ENCODE data around the gene IL3RA. TPM values are rescaled to one million over a fixed set of nuclear protein-coding genes. Genes with fewer than 3 reads are reported as not detected.

Gene IL3RA
- total and polyA plus RNA-seq, 2 experiments from 2014 or later = 0.86 TPM; not detected in 1

DNA sequence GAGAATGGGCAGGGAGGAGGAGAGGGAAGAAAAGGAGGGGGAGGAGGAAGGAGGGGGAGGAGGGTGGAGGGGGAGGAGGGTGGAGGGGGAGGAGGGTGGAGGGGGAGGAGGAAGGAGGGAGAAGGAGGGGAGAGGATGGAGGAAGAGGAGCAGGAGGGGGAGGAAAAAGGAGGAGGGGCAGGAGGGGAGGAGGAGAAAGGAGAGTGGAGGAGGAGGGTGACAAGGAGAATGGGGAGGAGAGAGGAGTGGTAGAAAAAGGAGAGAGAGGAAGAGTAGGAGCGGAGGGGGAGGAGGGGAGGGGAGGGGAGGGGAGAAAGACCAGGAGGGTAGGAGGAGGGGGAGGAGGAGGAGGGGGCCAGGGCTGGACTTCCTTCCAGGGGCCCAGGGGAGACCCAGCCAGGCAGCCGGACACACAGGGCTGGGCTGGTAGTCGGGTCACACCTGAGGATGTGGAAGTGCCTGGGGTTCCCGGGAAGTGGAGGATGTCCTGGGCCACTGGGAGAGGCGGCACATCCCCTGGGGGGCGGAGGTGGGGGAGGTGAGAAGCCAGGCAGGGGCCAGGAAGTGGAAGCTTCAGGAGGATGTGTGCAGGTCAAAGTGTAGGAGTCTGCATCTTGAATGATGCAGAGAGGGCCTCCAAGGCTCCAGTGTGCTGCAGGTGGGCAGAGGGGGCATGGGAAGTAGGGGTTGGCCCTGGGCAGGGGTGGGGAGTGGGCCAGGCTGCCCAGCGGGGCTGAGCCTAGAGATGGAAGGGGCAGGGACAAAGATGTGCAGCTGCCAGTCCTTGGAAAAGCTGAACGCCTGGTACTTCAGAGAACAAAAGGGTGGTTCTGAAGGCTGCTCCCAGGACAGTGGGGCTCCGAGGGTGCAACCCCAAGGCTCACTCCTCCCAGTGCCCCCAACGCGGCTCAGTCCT, 18.8 kb downstream of the IL3RA start:
- Histone ChIP-seq H3K9me2 (ENCODE audit: insufficient read depth) (no peaks in the 10 kb centered on the region), H3K36me3 (ENCODE audit: insufficient read depth) (0 out of 2 replicates have a peak, but pooled peaks cover 10% of the 10 kb centered on the region), H3K4me1 (ENCODE audit: insufficient read depth) (peaks cover 8% of the 10 kb centered on the region), H4K20me1 (replicated peaks; ENCODE audit: insufficient read depth) (no peaks in the 10 kb centered on the region), H2AFZ (peak overlapping the region; percentile 29; the same call in 1 of the 2 replicates), H3F3A (replicated peaks; ENCODE audit: low read depth) (peaks cover 4% of the 10 kb centered on the region; the same call in 1 of the 2 replicates), H3K27me3 (ENCODE audit: insufficient read depth) (no peaks in the 10 kb centered on the region), H3K4me2 (peak overlapping the region; percentile 70; the same call in 1 of the 2 replicates), H3K27ac (ENCODE audit: low read depth) (peak overlapping the region; percentile 88), H3K79me2 (replicated peaks; ENCODE audit: insufficient read depth) (no peaks in the 10 kb centered on the region), H3K4me3 (0 out of 2 replicates have a peak overlapping the region, but pooled peaks have one; percentile 32)
- H3K9me3 Mint-ChIP-seq = peaks cover 51% of the 10 kb centered on the region
- TF ChIP-seq STAT1 (IDR thresholded peaks at IDR 0.05; ENCODE audit: unreplicated experiment) = no peak
- no peak for TF ChIP-seq ETS1 (IDR thresholded peaks at IDR 0.05)
- H3K36me3 Mint-ChIP-seq (ENCODE audit: low read depth) = peaks cover 52% of the 10 kb centered on the region
- DNase-seq (ENCODE audit: low spot score) (peak; percentile 48), ATAC-seq (peak; percentile 79)
- H3K27ac Mint-ChIP-seq = no peak overlapping the region
- peaks cover 9% of the 10 kb centered on the region for H3K27me3 Mint-ChIP-seq (ENCODE audit: insufficient read depth, low read depth, poor library complexity)
- H3K4me1 Mint-ChIP-seq = peaks cover 9% of the 10 kb centered on the region; the same call in 2 of the 3 replicates
- no peak overlapping the region for H3K4me3 Mint-ChIP-seq

GRCh38 chrX:1357993-1358392, 21.4 kb downstream of the IL3RA start:
- no peak for ATAC-seq
- H3K4me1 Mint-ChIP-seq = peaks cover 9% of the 10 kb centered on the region; the same call in 2 of the 3 replicates
- no peak for DNase-seq (ENCODE audit: low spot score)
- H3K27ac Mint-ChIP-seq = no peak overlapping the region
- Histone ChIP-seq H2AFZ (no peak overlapping the region), H3K36me3 (ENCODE audit: insufficient read depth) (0 out of 2 replicates have a peak, but pooled peaks cover 10% of the 10 kb centered on the region), H3F3A (replicated peaks; ENCODE audit: low read depth) (peaks cover 4% of the 10 kb centered on the region; the same call in 1 of the 2 replicates), H3K4me2 (no peak overlapping the region), H3K4me1 (ENCODE audit: insufficient read depth) (peaks cover 8% of the 10 kb centered on the region), H3K9me2 (ENCODE audit: insufficient read depth) (no peaks in the 10 kb centered on the region), H3K27me3 (ENCODE audit: insufficient read depth) (no peaks in the 10 kb centered on the region), H3K27ac (ENCODE audit: low read depth) (no peak overlapping the region), H3K79me2 (replicated peaks; ENCODE audit: insufficient read depth) (no peaks in the 10 kb centered on the region), H4K20me1 (replicated peaks; ENCODE audit: insufficient read depth) (no peaks in the 10 kb centered on the region), H3K4me3 (no peak overlapping the region)
- H3K4me3 Mint-ChIP-seq = no peak overlapping the region
- H3K9me3 Mint-ChIP-seq = peaks cover 45% of the 10 kb centered on the region
- peaks cover 53% of the 10 kb centered on the region for H3K36me3 Mint-ChIP-seq (ENCODE audit: low read depth)
- peaks cover 9% of the 10 kb centered on the region for H3K27me3 Mint-ChIP-seq (ENCODE audit: insufficient read depth, low read depth, poor library complexity)
- TF ChIP-seq EZH2phosphoT487 (IDR thresholded peaks at IDR 0.05; ENCODE audit: unreplicated experiment) (no peak), POLR2AphosphoS5 (IDR thresholded peaks at IDR 0.05; ENCODE audit: low read depth) (no peak), NANOG (IDR thresholded peaks at IDR 0.05; ENCODE audit: borderline replicate concordance) (no peak), CTCF (conservative IDR thresholded peaks at IDR 0.05; ENCODE audit: low read depth in 2 of 2) (no peak)
- TF ChIP-seq, protein P1, sequence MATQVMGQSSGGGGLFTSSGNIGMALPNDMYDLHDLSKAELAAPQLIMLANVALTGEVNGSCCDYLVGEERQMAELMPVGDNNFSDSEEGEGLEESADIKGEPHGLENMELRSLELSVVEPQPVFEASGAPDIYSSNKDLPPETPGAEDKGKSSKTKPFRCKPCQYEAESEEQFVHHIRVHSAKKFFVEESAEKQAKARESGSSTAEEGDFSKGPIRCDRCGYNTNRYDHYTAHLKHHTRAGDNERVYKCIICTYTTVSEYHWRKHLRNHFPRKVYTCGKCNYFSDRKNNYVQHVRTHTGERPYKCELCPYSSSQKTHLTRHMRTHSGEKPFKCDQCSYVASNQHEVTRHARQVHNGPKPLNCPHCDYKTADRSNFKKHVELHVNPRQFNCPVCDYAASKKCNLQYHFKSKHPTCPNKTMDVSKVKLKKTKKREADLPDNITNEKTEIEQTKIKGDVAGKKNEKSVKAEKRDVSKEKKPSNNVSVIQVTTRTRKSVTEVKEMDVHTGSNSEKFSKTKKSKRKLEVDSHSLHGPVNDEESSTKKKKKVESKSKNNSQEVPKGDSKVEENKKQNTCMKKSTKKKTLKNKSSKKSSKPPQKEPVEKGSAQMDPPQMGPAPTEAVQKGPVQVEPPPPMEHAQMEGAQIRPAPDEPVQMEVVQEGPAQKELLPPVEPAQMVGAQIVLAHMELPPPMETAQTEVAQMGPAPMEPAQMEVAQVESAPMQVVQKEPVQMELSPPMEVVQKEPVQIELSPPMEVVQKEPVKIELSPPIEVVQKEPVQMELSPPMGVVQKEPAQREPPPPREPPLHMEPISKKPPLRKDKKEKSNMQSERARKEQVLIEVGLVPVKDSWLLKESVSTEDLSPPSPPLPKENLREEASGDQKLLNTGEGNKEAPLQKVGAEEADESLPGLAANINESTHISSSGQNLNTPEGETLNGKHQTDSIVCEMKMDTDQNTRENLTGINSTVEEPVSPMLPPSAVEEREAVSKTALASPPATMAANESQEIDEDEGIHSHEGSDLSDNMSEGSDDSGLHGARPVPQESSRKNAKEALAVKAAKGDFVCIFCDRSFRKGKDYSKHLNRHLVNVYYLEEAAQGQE (IDR thresholded peaks at IDR 0.05; ENCODE audit: unreplicated experiment) = no peak
